Left cardiac atrium (tissue), 4 donors: ENCODE measurements around the gene SLC35G6. TPM values are rescaled to one million over a fixed set of nuclear protein-coding genes. Genes with fewer than 3 reads are reported as not detected.

Experiments used
- ATAC-seq, 2 donors: fragments of 200-7000 bp; cut with Tn5 transposase; one replicate each; pipeline ENCODE4 v1.9.1; 2020; ENCODE audit warnings: mild to moderate bottlenecking in 2 of 2, moderate library complexity in 2 of 2
- DNase-seq: peaks from one replicate; pipeline ENCODE4 v3.0.0-alpha.2; 2020
- intact Hi-C, 2 donors: fragments of 100-400 bp; cut with DNase I; formaldehyde crosslinking; loops; one replicate each; pipeline versions ENCODE4 v1.14.1 to v1.15.1; 2022 to 2023
- total RNA-seq, 2 donors: library from RNA; stranded (reverse); fragmentation: NEBNext Ultra II Directional; extraction: Animal tissue kit (Norgen Biotek cat#: 25700); gene quantifications; one replicate each; pipeline ENCODE4 v1.2.1, GENCODE V29; 2021
- donor health status: DM: no; HTN: yes; CAD: no.
- donor health status: DM: no; HTN: yes; CAD: no; lungs with severe emphysema.
- donor health status: DM: yes; HTN: yes; CAD: no.
- donor health status: Dilated cardiomyopathy.

SLC35G6 gene
- total RNA-seq, 2 donors from 2014 or later: not detected

GRCh38 chr17:7491583-7491982 lies 10.3 kb downstream of the SLC35G6 start:
- ATAC-seq (no peak), DNase-seq (no peak)
- intact Hi-C loops: loop anchor here in 1 of 2 donors (10.0 kb wide), 1 partner anchor 53 kb away; the partner anchor contains the start of gene TNFSF12

GRCh38 chr17:7493941-7494340 lies 12.7 kb downstream of the SLC35G6 start:
- DNase-seq (no peak), ATAC-seq (no peak)
- intact Hi-C loops: loop anchor here in 1 of 2 donors (10.0 kb wide), 1 partner anchor 51 kb away; the partner anchor contains the start of gene TNFSF12

GRCh38 chr17:7495906-7496434 lies 14.7 kb downstream of the SLC35G6 start:
- intact Hi-C loops: loop anchor here in 1 of 2 donors (10.0 kb wide), 1 partner anchor 49 kb away; the partner anchor contains the start of gene TNFSF12
- ATAC-seq (no peak), DNase-seq (no peak)

DNA sequence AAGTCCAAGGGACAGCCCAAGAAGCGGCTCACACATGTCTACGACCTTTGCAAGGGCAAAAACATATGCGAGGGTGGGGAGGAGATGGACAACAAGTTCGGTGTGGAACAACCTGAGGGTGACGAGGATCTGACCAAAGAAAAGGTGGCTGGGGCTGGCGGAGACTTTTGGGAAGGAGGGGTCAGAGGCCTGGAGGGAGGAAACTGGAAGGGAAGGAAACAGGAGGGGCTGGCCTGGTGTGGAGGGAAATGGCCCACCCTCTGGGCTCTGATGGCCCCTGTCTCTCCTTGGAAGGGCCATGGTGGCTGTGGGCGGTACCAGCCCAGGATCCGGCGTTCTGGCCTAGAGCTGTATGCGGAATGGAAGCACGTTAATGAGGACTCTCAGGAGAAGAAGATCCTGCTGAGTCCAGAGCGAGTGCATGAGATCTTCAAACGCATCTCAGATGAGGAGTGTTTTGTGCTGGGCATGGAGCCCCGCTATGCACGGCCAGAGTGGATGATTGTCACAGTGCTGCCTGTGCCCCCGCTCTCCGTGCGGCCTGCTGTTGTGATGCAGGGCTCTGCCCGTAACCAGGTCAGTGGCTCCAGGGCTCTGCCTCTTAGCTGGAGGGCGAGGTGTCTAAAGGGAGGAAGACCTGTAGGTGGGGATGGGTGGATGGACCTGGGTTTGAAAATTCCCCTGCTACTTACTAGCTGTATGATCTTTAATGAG lies 15.4 kb downstream of the SLC35G6 start:
- peak; percentile 36 for DNase-seq
- intact Hi-C loops: loop anchor here in 1 of 2 donors (10.0 kb wide), 1 partner anchor 48 kb away; the partner anchor contains the start of gene TNFSF12
- ATAC-seq: peak; percentile 52 to 58

- peak; percentile 29 to 58 for ATAC-seq
- DNase-seq: peak; percentile 56
- intact Hi-C loops: loop anchor here in 1 of 2 donors (10.0 kb wide), 1 partner anchor 48 kb away; the partner anchor contains the start of gene TNFSF12
Observed at GRCh38 chr17:7497228-7497627, 16.0 kb downstream of the SLC35G6 start.

- no peak for DNase-seq
- no peak for ATAC-seq
- intact Hi-C loops: loop anchor here in 1 of 2 donors (10.0 kb wide), 1 partner anchor 47 kb away; the partner anchor contains the start of gene TNFSF12
Observed at GRCh38 chr17:7497636-7498035, 16.4 kb downstream of the SLC35G6 start.

GRCh38 chr17:7499161-7499560 lies 17.9 kb downstream of the SLC35G6 start:
- intact Hi-C loops: loop anchor here in 1 of 2 donors (10.0 kb wide), 1 partner anchor 46 kb away; the partner anchor contains the start of gene TNFSF12
- ATAC-seq (no peak), DNase-seq (no peak)

DNA sequence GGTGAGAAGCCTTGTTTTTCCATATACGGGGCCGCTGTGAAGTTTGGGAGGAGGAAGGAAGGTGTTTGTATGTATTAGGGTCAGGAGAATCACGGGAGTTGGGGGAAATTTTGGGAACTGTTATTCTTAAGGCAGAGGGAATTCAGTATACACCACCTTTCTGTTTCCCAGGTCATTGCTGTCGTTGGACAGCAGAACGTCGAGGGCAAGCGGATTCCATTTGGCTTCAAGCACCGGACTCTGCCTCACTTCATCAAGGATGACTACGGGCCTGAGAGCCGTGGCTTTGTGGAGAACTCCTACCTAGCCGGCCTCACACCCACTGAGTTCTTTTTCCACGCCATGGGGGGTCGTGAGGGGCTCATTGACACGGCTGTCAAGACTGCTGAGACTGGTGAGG lies 20.5 kb downstream of the SLC35G6 start:
- intact Hi-C loops: no loop called here
- DNase-seq: no peak
- no peak for ATAC-seq

DNA sequence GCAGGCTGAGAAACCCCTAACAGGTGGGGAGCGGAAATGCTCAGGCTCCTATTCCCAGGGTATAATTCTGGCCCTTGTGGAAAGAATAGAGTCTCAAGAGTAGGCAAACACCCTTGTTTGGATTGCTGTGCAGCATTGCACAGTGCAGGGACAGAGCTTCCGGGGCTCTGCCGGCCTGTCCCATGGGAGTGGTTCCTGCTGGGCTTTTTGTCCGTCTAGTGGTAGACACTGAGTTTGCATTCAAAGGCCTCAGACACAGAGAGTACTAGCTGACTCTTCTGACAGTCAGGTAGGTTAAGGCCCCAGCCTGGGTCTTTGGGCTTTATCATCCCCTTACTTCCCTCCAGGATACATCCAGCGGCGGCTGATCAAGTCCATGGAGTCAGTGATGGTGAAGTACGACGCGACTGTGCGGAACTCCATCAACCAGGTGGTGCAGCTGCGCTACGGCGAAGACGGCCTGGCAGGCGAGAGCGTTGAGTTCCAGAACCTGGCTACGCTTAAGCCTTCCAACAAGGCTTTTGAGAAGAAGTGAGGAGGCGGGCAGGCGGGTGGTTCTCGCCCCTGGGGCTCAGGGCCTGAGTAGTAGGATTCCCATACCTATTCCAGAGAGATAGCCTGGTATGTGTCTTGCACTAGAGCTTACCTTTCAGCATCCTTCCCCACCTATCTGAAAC lies 21.1 kb downstream of the SLC35G6 start:
- intact Hi-C loops: no loop called here
- DNase-seq (no peak), ATAC-seq (no peak)

GRCh38 chr17:7502987-7503386 lies 21.7 kb downstream of the SLC35G6 start:
- no peak for DNase-seq
- ATAC-seq: peak in 1 of 2 donors; percentile 18
- intact Hi-C loops: no loop called here

DNA sequence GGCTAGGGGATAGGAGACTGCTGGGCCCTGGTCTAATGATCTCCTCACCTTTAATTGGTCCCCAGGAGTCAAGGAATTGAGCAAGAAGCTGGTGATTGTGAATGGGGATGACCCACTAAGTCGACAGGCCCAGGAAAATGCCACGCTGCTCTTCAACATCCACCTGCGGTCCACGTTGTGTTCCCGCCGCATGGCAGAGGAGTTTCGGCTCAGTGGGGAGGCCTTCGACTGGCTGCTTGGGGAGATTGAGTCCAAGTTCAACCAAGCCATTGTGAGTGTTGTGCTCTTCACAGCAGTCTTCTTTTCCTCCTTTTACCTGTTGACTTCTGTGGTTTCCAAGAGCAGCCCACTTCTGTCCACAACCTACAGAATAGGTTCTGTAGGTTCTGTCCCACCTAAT lies 22.3 kb downstream of the SLC35G6 start:
- intact Hi-C loops: no loop called here
- ATAC-seq (no peak), DNase-seq (no peak)

DNA sequence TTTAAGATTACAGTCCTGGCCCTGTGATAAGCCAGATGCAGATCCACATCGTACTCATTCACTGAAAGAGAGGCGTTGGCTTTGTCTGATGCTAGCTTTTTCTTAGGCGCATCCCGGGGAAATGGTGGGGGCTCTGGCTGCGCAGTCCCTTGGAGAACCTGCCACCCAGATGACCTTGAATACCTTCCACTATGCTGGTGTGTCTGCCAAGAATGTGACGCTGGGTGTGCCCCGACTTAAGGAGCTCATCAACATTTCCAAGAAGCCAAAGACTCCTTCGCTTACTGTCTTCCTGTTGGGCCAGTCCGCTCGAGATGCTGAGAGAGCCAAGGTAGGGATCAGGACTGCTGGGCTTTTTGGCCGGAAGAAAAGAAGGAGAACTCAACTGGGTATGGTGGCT lies 26.9 kb downstream of the SLC35G6 start:
- ATAC-seq (no peak), DNase-seq (no peak)
- intact Hi-C loops: no loop called here

DNA sequence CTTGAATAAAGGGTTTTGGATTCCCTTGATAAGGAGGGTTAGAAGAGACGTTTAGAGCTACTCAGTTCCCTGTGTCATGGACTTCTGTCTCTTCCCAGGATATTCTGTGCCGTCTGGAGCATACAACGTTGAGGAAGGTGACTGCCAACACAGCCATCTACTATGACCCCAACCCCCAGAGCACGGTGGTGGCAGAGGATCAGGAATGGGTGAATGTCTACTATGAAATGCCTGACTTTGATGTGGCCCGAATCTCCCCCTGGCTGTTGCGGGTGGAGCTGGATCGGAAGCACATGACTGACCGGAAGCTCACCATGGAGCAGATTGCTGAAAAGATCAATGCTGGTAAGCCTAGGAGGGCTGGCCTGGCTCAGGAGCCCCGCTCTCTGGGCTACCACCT lies 27.6 kb downstream of the SLC35G6 start:
- no peak for ATAC-seq
- intact Hi-C loops: no loop called here
- no peak for DNase-seq

DNA sequence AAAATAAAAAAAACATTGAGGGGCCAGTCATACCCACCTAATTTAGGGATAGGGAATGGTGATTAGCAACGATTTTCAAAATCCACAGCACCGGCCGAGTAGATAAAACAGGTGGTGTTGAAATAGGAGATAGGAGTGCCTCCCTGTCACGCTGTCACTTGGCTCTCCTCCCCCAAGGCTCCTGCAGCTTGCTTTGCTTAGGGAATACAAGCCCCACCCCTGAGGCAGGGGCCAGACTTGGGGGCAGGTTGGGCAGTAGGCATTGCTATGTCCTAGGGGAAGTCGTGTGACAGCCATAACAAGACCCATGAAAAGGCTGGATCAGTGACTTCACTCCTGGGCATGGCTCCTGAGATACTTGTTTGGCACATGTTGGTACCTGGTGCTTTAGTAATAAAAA lies 28.7 kb downstream of the SLC35G6 start:
- ATAC-seq: no peak

GRCh38 chr17:7511108-7511507 lies 29.9 kb downstream of the SLC35G6 start:
- intact Hi-C loops: loop anchor here (5.0 kb wide), 2 partner anchors 46 to 51 kb away; partner anchors contain the start of genes SENP3 (in 1 of the 2) and TNFSF13 (in 1 of the 2)
- ATAC-seq (no peak), DNase-seq (no peak)

More for the DNA sequence above, 28.7 kb downstream of the SLC35G6 start:
- intact Hi-C loops: loop anchor here (5.0 kb wide), 2 partner anchors 47 to 52 kb away; partner anchors contain the start of genes SENP3 (in 1 of the 2) and TNFSF13 (in 1 of the 2)
- DNase-seq: no peak

GRCh38 chr17:7512105-7512504 lies 30.9 kb downstream of the SLC35G6 start:
- intact Hi-C loops: loop anchor here (5.0 kb wide), 2 partner anchors 45 to 50 kb away; partner anchors contain the start of genes SENP3 (in 1 of the 2) and TNFSF13 (in 1 of the 2)
- DNase-seq (no peak), ATAC-seq (no peak)

DNA sequence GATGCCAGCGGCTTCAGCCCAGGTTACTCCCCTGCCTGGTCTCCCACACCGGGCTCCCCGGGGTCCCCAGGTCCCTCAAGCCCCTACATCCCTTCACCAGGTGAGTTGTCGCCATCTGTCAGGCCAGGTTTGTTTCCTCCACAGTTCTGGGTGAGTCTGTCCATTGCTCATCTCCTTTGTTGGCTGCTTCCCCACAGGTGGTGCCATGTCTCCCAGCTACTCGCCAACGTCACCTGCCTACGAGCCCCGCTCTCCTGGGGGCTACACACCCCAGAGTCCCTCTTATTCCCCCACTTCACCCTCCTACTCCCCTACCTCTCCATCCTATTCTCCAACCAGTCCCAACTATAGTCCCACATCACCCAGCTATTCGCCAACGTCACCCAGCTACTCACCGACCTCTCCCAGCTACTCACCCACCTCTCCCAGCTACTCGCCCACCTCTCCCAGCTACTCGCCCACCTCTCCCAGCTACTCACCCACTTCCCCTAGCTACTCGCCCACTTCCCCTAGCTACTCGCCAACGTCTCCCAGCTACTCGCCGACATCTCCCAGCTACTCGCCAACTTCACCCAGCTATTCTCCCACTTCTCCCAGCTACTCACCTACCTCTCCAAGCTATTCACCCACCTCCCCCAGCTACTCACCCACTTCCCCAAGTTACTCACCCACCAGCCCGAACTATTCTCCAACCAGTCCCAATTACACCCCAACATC lies 31.7 kb downstream of the SLC35G6 start:
- intact Hi-C loops: loop anchor here (5.0 kb wide), 2 partner anchors 44 to 49 kb away; partner anchors contain the start of genes SENP3 (in 1 of the 2) and TNFSF13 (in 1 of the 2)
- ATAC-seq (no peak), DNase-seq (no peak)

GRCh38 chr17:7513850-7514419 lies 32.7 kb downstream of the SLC35G6 start:
- DNase-seq (no peak), ATAC-seq (peak in 1 of 2 donors; percentile 46)
- intact Hi-C loops: loop anchor here (5.0 kb wide), 2 partner anchors 43 to 48 kb away; partner anchors contain the start of genes SENP3 (in 1 of the 2) and TNFSF13 (in 1 of the 2)
